WTC11 (cell line): ENCODE measurements around the gene PHF10.

Experiments
- E2F4 ChIP-seq: sonication (generic); formaldehyde crosslinking; IDR thresholded peaks from 2 replicates; pipeline ENCODE4 v1.8.1; 2022; ENCODE audit warnings: low read depth, mild to moderate bottlenecking, moderate library complexity, missing genetic modification reagents, borderline replicate concordance
- FOXK1 ChIP-seq: sonication (generic); formaldehyde crosslinking; IDR thresholded peaks from 2 replicates; pipeline ENCODE4 v1.8.0; 2022; ENCODE audit warnings: mild to moderate bottlenecking, moderate library complexity, missing genetic modification reagents
- NFE2L1 ChIP-seq: sonication (generic); formaldehyde crosslinking; IDR thresholded peaks from 2 replicates; pipeline ENCODE4 v1.8.1; 2023; ENCODE audit warnings: missing genetic modification reagents
- SOX15 ChIP-seq: fragments of 250-450 bp; sonication (Bioruptor Pico); IDR thresholded peaks from 2 replicates; pipeline ENCODE4 v1.9.0; 2021; ENCODE audit warnings: mild to moderate bottlenecking
- TCF7 ChIP-seq: sonication (generic); formaldehyde crosslinking; IDR thresholded peaks from 2 replicates; pipeline ENCODE4 v1.8.0; 2022; ENCODE audit warnings: mild to moderate bottlenecking, low read depth, missing genetic modification reagents, moderate library complexity
- TEAD4 ChIP-seq: sonication (generic); formaldehyde crosslinking; IDR thresholded peaks from 2 replicates; pipeline ENCODE4 v1.8.0; 2022; ENCODE audit warnings: mild to moderate bottlenecking, missing genetic modification reagents
- ZNF138 ChIP-seq: sonication (generic); formaldehyde crosslinking; conservative IDR thresholded peaks from 2 replicates; pipeline ENCODE4 v1.8.1; 2022; ENCODE audit warnings: mild to moderate bottlenecking, moderate library complexity, missing genetic modification reagents
- TF ChIP-seq, protein P1 (sequence below): fragments of 200-600 bp; IDR thresholded peaks from 2 replicates; pipeline ENCODE4 v1.8.0; 2022; ENCODE audit warnings: antibody characterized with exemption
- TF ChIP-seq, protein P2 (sequence below): sonication (generic); formaldehyde crosslinking; conservative IDR thresholded peaks from 2 replicates; pipeline ENCODE4 v1.8.1; 2023; ENCODE audit warnings: mild to moderate bottlenecking, low read depth, missing genetic modification reagents, moderate library complexity

DNA sequence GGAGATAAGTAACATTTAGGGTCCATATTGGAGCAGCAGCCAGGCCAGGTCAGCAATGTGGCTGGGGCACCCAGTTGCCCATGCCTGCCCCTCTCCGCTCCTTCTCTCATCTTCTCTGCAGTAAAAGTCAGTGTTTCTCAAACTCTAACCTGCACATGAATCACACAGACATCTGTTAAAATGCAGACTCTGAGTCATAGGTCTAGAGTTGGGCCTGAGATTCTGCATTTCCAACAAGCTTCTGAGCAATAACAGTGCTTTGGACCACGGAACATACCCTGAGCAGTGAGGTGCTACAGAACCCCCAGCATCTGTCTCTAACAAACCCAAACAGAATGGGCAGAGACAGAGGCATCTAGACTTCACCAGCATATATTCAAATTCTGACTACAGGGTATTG lies 10.1 kb downstream of the PHF10 start:
- TF ChIP-seq, protein P1, sequence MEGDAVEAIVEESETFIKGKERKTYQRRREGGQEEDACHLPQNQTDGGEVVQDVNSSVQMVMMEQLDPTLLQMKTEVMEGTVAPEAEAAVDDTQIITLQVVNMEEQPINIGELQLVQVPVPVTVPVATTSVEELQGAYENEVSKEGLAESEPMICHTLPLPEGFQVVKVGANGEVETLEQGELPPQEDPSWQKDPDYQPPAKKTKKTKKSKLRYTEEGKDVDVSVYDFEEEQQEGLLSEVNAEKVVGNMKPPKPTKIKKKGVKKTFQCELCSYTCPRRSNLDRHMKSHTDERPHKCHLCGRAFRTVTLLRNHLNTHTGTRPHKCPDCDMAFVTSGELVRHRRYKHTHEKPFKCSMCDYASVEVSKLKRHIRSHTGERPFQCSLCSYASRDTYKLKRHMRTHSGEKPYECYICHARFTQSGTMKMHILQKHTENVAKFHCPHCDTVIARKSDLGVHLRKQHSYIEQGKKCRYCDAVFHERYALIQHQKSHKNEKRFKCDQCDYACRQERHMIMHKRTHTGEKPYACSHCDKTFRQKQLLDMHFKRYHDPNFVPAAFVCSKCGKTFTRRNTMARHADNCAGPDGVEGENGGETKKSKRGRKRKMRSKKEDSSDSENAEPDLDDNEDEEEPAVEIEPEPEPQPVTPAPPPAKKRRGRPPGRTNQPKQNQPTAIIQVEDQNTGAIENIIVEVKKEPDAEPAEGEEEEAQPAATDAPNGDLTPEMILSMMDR: no peak
- TF ChIP-seq, protein P2, sequence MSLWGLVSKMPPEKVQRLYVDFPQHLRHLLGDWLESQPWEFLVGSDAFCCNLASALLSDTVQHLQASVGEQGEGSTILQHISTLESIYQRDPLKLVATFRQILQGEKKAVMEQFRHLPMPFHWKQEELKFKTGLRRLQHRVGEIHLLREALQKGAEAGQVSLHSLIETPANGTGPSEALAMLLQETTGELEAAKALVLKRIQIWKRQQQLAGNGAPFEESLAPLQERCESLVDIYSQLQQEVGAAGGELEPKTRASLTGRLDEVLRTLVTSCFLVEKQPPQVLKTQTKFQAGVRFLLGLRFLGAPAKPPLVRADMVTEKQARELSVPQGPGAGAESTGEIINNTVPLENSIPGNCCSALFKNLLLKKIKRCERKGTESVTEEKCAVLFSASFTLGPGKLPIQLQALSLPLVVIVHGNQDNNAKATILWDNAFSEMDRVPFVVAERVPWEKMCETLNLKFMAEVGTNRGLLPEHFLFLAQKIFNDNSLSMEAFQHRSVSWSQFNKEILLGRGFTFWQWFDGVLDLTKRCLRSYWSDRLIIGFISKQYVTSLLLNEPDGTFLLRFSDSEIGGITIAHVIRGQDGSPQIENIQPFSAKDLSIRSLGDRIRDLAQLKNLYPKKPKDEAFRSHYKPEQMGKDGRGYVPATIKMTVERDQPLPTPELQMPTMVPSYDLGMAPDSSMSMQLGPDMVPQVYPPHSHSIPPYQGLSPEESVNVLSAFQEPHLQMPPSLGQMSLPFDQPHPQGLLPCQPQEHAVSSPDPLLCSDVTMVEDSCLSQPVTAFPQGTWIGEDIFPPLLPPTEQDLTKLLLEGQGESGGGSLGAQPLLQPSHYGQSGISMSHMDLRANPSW (CRISPR knock-in tag): no peak
- TF ChIP-seq TCF7: no peak
- TF ChIP-seq E2F4 (CRISPR knock-in tag): no peak
- TF ChIP-seq SOX15 (CRISPR knock-in tag): no peak
- TF ChIP-seq FOXK1 (CRISPR knock-in tag): no peak
- TF ChIP-seq TEAD4 (CRISPR knock-in tag): no peak
- no peak for TF ChIP-seq NFE2L1 (CRISPR knock-in tag)
- no peak for TF ChIP-seq ZNF138 (CRISPR knock-in tag)
